Measurements from ENCODE around the gene RAD51AP1. TPM values are rescaled to one million over a fixed set of nuclear protein-coding genes. Genes with fewer than 3 reads are reported as not detected.

The RAD51AP1 gene
- polyA plus RNA-seq, 3 donors, result 1.0 to 1.4 (median 1.3) TPM

- Histone ChIP-seq H3K4me2 (replicated peaks; ENCODE audit: extremely low read depth, low read length, poor library complexity, severe bottlenecking) (no peak overlapping the region), H3K4me1 (ENCODE audit: control insufficient read depth in 1 of 2, insufficient read depth in 2 of 2, low read length in 2 of 2) (peaks cover 10 to 24% of the 10 kb centered on the region in 2 donors), H3K27ac (ENCODE audit: low read depth in 1 of 2, low read length in 2 of 2) (no peak overlapping the region), H3K27me3 (ENCODE audit: control insufficient read depth in 2 of 2, insufficient read depth in 2 of 2, low read length in 2 of 2) (no peaks in the 10 kb centered on the region), H3K4me3 (replicated peaks in 1 of 3; ENCODE audit: low read depth in 2 of 3, low read length in 3 of 3) (no peak overlapping the region), H4K20me1 (ENCODE audit: insufficient read depth, low read length) (no peaks in the 10 kb centered on the region), H3K36me3 (replicated peaks in 1 of 2; ENCODE audit: control insufficient read depth in 1 of 2, insufficient read depth in 2 of 2, low read length in 2 of 2) (peaks cover 35 to 51% of the 10 kb centered on the region in 2 donors), H3K79me2 (ENCODE audit: insufficient read depth, low read length) (peaks cover 54% of the 10 kb centered on the region), H3K9me3 (replicated peaks in 1 of 2; ENCODE audit: control insufficient read depth in 1 of 2, insufficient read depth in 1 of 2, low read length in 2 of 2) (no peaks in the 10 kb centered on the region), H2AFZ (ENCODE audit: insufficient read depth, low read depth, low read length, poor library complexity, severe bottlenecking) (no peak overlapping the region), H3K9ac (ENCODE audit: insufficient read depth, low read length, poor library complexity, severe bottlenecking) (no peak overlapping the region)
- Mint-ChIP-seq H3K27ac (no peak overlapping the region), H3K36me3 (peaks cover 5% of the 10 kb centered on the region in 2 donors), H3K4me3 (no peak overlapping the region), H3K27me3 (ENCODE audit: low read depth in 3 of 3) (no peaks in the 10 kb centered on the region), H3K9me3 (no peaks in the 10 kb centered on the region), H3K4me1 (peaks cover 23% of the 10 kb centered on the region)
- 60% methylated on average over 1 of the region's 2 CpGs for WGBS (ENCODE audit: insufficient coverage)
- intact Hi-C loops (cut with micrococcal nuclease), result loop anchor here (10.0 kb wide), 2 partner anchors 211 to 661 kb away; partner anchors contain the start of genes PARP11 (in 2 of the 2) and TIGAR (in 1 of the 2)
- no peak for DNase-seq
- TF ChIP-seq CTCF (IDR thresholded peaks at IDR 0.05), result no peak
These were observed 2.8 kb upstream of the RAD51AP1 start for GRCh38 chr12:4535871-4536270.

DNA sequence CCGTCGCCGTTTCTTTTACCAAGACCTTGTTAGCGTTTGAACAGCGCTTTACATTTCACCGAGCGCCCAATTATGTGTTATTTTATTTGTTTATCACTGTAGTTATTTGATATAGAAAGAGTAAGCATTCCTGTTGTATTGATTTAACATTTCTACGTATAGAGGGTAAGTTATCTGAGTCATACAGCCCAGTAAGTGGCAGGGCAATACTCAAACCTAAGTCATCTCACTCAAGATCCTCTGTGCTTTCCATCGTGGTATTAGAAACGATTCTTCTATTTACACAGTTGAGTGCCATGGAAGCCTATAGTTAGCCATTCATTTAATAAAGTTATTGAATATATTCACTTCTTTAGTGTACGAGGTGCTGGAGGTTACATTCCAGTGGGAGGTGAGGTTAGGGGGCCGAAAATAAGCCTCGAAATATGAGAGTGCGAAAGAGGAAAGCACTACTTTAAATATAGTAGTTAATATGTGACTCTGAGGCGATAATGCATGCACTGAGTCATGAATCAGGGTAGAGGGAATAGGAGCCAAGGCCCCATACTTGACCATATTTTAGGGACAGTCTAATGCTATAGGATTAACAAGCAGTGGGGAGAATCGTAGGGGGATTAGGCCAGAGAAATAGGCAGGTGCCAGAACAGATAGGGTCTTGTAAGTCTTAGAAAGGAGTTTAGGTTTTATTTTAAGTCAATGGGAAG lies 629 bp downstream of the RAD51AP1 start:
- intact Hi-C loops (cut with micrococcal nuclease), result loop anchor here (10.0 kb wide), 2 partner anchors 215 to 665 kb away; partner anchors contain the start of genes PARP11 (in 2 of the 2) and TIGAR (in 1 of the 2)
- peaks cover 10 to 36% of the 10 kb centered on the region in 2 donors for H3K36me3 ChIP-seq (replicated peaks in 1 of 2; ENCODE audit: control insufficient read depth in 1 of 2, insufficient read depth in 2 of 2, low read length in 2 of 2)
- H3K4me2 ChIP-seq (replicated peaks; ENCODE audit: extremely low read depth, low read length, poor library complexity, severe bottlenecking), result peak overlapping the region; percentile 78
- no peaks in the 10 kb centered on the region for H4K20me1 ChIP-seq (ENCODE audit: insufficient read depth, low read length)
- DNase-seq, result no peak
- Mint-ChIP-seq H3K4me3 (peak overlapping the region; percentile 89 to 94), H3K9me3 (no peaks in the 10 kb centered on the region), H3K27me3 (ENCODE audit: low read depth in 3 of 3) (no peaks in the 10 kb centered on the region), H3K36me3 (peaks cover 10 to 13% of the 10 kb centered on the region in 2 donors), H3K27ac (peak overlapping the region in 4 of 7 donors; percentile 47 to 99 (median 98)), H3K4me1 (peaks cover 23% of the 10 kb centered on the region)
- no peaks in the 10 kb centered on the region for H3K9me3 ChIP-seq (replicated peaks in 1 of 2; ENCODE audit: control insufficient read depth in 1 of 2, insufficient read depth in 1 of 2, low read length in 2 of 2)
- H3K79me2 ChIP-seq (ENCODE audit: insufficient read depth, low read length), result peaks cover 74% of the 10 kb centered on the region
- H2AFZ ChIP-seq (ENCODE audit: insufficient read depth, low read depth, low read length, poor library complexity, severe bottlenecking), result peak overlapping the region; percentile 82
- WGBS (ENCODE audit: insufficient coverage), result 22% methylated on average over 2 of the region's 16 CpGs
- no peak for TF ChIP-seq CTCF (IDR thresholded peaks at IDR 0.05)
- peak overlapping the region; percentile 83 for H3K9ac ChIP-seq (ENCODE audit: insufficient read depth, low read length, poor library complexity, severe bottlenecking)
- H3K4me3 ChIP-seq (replicated peaks in 1 of 3; ENCODE audit: low read depth in 2 of 3, low read length in 3 of 3), result peak overlapping the region; percentile 68 to 98 (median 81)
- peaks cover 10 to 24% of the 10 kb centered on the region in 2 donors for H3K4me1 ChIP-seq (ENCODE audit: control insufficient read depth in 1 of 2, insufficient read depth in 2 of 2, low read length in 2 of 2)
- H3K27ac ChIP-seq (ENCODE audit: low read depth in 1 of 2, low read length in 2 of 2), result peak overlapping the region in 1 of 2 donors; percentile 98
- no peaks in the 10 kb centered on the region for H3K27me3 ChIP-seq (ENCODE audit: control insufficient read depth in 2 of 2, insufficient read depth in 2 of 2, low read length in 2 of 2)
